Stimulated activated CD4-positive, alpha-beta T cell treated with anti-CD3 and anti-CD28 coated beads, TNF-alpha, amount 100 ng/mL, for 24 hours (primary cell): ENCODE results near the gene APOA5.
"Not testable (repeated sequence)": the region's sequence is repeated elsewhere in the genome, so short reads cannot be mapped to it uniquely, and the experiment has no call there.

Experiments used
- DNase-seq, 3 experiments: peaks; one replicate each; pipeline ENCODE4 v3.0.0-alpha.2; 2020; ENCODE audit warnings: low read depth in 3 of 3

APOA5 gene

DNA sequence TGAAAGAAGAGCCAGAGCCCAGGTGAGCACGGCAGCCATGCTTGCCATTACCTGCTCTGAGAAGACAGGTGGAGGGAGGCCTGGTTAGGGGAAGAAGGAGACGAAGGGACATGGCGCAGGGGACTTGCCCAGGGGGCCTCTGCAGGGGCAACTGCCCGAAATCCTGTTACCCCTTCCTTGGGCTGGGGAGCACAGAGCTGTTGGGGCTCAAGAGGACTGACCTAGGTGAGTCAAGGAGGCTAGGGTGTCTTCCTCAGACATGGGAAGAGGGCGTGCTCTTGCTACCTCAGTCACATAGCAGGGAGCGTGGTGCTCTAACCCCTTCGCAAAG, at the start of gene APOA5:
TSS of gene APOA5 (minus strand) at position 67 of the 331 bp plus-strand sequence. CDS start at position 48, 19 bp downstream.
- DNase-seq, result no peak

DNA sequence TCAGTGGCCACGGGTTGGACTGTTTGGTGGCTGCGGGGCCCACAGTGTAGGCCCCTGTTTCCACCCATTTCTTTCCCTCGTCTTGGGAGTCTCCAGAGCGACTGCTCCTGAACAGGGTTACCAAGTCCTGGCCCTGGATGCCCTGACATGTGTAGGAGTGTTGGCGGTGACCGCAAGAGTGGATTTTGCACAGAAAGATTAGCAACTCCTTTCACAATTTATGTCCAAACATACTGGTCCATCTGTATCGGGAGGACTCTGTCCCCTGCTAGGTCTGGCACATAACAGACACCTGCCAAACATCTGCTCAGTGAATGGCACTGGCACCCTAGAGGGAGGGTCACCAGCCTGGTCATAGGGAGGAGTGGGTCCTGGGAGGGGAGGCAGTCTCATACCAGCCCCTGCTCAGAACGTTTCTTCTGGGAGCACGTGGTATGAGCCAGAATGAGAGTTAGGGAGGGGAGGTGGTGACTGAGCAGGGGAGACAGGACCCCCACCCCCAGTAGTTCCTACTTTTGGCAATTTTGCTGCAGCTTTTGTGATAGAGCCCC, 49.1 kb upstream of the APOA5 start:
- DNase-seq, result no peak

GRCh38 chr11:116840224-116840745, 48.6 kb upstream of the APOA5 start:
- DNase-seq, result no peak

GRCh38 chr11:116838321-116839084, 46.8 kb upstream of the APOA5 start:
- DNase-seq, result no peak

GRCh38 chr11:116837231-116838091, 45.8 kb upstream of the APOA5 start, which contains the start of gene APOA1:
APOA1 (minus strand) TSS chr11:116837622; CDS start chr11:116837387, 235 bp downstream.
- DNase-seq, result no peak

GRCh38 chr11:116836632-116836991, 44.9 kb upstream of the APOA5 start:
- no peak for DNase-seq

DNA sequence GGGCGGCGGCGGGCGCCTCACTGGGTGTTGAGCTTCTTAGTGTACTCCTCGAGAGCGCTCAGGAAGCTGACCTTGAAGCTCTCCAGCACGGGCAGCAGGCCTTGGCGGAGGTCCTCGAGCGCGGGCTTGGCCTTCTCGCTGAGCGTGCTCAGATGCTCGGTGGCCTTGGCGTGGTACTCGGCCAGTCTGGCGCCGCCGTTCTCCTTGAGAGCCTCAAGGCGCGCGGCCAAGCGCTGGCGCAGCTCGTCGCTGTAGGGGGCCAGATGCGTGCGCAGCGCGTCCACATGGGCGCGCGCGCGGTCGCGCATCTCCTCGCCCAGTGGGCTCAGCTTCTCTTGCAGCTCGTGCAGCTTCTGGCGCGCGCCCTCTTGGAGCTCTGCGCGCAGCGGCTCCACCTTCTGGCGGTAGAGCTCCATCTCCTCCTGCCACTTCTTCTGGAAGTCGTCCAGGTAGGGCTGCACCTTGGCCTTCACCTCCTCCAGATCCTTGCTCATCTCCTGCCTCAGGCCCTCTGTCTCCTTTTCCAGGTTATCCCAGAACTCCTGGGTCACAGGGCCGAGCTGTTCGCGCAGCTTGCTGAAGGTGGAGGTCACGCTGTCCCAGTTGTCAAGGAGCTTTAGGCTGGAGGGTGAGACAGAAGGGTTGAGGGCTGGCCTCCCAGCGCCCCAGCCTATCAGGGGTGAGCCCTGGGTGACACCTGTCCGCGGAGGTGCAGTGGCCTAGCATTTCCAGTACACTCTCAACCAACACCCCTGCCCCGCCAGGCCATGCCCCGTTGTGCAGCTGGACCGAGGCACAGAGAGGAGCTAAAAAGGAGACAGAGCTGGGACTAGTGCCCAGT, 44.3 kb upstream of the APOA5 start:
- peak; percentile 56 to 80 (median 61) for DNase-seq

DNA sequence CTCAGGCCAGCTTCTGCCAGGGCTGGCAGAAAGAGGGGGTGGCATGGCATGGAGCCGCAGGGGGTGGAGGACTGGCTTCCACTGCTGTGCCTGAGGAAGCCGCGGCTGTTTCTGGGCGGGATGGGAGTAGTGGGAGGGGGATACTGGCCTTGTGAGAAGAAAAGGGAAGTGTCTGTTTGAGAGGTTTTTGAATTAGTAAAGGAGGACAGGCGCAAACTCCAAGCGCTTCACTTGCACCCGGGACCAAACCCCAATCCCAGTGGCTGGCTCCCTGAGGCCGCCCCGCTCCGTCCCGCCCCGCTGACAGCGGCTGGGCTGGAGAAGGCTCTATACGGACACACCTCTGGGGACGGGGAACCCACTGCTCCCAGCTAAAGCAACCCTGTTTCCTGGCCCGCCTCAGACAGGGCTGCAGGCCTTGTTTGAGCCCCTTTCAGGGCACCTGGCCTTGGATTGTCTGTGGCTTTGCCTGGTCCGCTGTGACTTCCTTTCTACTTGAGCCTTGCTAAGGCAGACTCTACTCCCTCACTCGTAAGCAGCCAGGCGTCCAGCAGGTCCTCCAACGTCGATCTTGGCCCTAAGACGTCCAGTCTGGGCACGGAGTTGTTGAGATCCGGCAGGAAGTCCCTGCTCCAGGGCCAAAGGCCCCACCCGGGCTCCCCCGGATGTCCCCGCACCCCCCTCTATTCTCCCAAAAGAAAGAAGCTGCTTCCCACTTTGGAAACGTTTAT, 43.5 kb upstream of the APOA5 start:
- DNase-seq, result no peak

DNA sequence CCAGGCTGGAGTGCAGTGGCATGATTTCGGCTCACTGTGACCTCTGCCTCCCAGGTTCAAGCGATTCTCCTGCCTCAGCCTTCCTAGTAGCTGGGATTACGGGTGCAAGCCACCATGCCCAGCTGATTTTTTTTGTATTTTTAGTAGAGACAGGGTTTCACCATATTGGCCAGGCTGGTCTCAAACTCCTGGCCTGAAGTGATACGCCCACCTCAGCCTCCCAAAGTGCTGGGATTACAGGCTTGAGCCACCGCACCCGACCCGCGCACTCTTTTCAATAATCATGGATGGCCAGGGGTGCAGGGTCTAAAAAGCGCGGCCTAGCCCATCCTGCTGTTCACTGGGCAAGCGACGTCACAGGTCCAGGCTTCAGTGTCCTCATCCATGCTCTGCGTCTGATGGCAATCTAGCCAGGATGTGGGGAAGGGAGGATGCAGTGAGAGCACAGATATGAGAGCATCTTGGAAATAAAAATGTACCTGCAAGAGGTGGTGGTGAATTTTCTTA, 42.9 kb upstream of the APOA5 start:
- DNase-seq, result not testable (repeated sequence)

DNA sequence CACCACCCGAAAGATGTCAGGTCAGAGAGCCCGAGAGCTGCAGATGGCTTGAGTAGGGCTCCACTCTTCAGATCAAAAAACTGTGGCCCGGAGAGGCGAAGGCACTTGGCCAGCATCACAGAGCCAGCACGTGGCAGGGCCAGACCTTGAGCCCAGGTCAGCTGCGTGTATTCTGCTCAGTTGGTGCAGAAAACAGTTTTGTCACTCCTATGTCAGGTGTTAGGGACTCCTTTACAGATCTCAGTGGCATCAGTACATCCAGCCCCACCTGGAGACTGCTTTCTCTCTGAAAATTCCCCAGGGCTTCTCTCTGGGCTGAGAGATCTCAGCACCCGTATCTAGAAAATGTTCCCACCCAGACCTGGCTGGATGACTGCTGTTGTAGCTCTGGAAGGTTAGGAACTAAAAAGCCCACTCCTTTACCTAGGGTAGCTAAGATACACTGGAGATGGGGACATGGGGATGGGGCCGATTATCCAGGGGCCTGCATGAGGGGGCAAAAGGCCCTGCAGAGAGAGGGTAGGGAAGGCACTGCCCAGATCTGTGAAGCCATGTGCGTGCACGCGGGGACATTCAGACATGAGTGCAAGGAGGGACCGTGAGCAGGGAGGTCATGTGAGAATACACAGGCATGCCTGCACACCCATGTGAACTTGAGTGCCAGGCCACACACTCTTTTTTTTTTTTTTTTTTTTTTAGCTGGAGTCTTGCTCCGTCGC, 42.3 kb upstream of the APOA5 start:
- no peak for DNase-seq

DNA sequence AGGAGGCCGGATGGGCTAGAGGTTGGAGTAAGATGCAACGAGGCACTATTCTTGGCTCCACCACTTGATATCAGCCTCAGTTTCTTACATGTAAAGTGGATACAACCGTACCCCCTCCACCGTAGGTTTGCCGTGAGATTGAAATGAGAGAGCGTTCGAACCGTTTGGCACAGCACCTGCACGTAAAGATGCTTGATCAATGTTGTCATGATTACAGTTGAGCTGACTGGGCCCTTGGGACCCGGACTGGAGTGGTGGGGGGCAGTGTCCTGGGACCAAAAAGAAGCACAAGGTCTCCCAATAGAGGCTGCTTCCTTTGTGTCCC, 41.8 kb upstream of the APOA5 start:
- no peak for DNase-seq

GRCh38 chr11:116832350-116833290, 40.9 kb upstream of the APOA5 start:
- DNase-seq, result no peak

DNA sequence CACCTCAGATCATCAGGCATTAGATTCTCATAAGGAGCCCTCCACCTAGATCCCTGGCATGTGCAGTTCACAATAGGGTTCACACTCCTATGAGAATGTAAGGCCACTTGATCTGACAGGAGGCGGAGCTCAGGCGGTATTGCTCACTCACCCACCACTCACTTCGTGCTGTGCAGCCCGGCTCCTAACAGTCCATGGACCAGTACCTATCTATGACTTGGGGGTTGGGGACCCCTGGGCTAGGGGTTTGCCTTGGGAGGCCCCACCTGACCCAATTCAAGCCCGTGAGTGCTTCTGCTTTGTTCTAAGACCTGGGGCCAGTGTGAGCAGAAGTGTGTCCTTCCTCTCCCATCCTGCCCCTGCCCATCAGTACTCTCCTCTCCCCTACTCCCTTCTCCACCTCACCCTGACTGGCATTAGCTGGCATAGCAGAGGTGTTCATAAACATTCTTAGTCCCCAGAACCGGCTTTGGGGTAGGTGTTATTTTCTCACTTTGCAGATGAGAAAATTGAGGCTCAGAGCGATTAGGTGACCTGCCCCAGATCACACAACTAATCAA, 40.2 kb upstream of the APOA5 start:
- no peak for DNase-seq

DNA sequence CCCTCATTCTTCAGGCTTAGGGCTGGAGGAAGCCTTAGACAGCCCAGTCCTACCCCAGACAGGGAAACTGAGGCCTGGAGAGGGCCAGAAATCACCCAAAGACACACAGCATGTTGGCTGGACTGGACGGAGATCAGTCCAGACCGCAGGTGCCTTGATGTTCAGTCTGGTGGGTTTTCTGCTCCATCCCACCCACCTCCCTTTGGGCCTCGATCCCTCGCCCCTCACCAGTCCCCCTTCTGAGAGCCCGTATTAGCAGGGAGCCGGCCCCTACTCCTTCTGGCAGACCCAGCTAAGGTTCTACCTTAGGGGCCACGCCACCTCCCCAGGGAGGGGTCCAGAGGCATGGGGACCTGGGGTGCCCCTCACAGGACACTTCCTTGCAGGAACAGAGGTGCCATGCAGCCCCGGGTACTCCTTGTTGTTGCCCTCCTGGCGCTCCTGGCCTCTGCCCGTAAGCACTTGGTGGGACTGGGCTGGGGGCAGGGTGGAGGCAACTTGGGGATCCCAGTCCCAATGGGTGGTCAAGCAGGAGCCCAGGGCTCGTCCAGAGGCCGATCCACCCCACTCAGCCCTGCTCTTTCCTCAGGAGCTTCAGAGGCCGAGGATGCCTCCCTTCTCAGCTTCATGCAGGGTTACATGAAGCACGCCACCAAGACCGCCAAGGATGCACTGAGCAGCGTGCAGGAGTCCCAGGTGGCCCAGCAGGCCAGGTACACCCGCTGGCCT, 38.7 kb upstream of the APOA5 start:
- DNase-seq, result no peak

GRCh38 chr11:116829525-116830183, 38.0 kb upstream of the APOA5 start, which contains the start of gene APOC3:
APOC3 (plus strand) TSS chr11:116829907; CDS start chr11:116830583, 676 bp downstream.
- no peak for DNase-seq

- no peak for DNase-seq
Measured at GRCh38 chr11:116828632-116829524, 37.2 kb upstream of the APOA5 start.
